CD14-positive monocyte (primary cell): ENCODE data around the gene NEK10. TPM values are rescaled to one million over a fixed set of nuclear protein-coding genes. Genes with fewer than 3 reads are reported as not detected.
A peak's percentile ranks its signal among the peaks of the same experiment; 100 is the strongest.
"Not testable (repeated sequence)": the region's sequence is repeated elsewhere in the genome, so short reads cannot be mapped to it uniquely, and the experiment has no call there.

Source experiments
- DNase-seq, 3 donors: peaks; one replicate each; pipeline ENCODE4 v3.0.0-alpha.2; 2011 to 2022
- H2AFZ ChIP-seq: 2 replicates; pipeline ENCODE4 v1.6.0; 2012; ENCODE audit warnings: mild to moderate bottlenecking, low read depth, low read length, inconsistent platforms; ENCODE audit not compliant: insufficient read depth, poor library complexity, severe bottlenecking
- H3K27ac ChIP-seq, 2 donors: 1 replicate in 1 of 2; 2 replicates in 1 of 2; pipeline ENCODE4 v1.5.1; 2012 to 2013; ENCODE audit warnings: low read length in 2 of 2, control low read depth in 1 of 2, inconsistent platforms in 1 of 2, low read depth in 1 of 2, mild to moderate bottlenecking in 1 of 2
- H3K27me3 ChIP-seq, 2 donors: one replicate each; pipeline versions ENCODE4 v1.6.0 to v1.6.1; 2011 to 2013; ENCODE audit warnings: low read length in 2 of 2; ENCODE audit not compliant: control insufficient read depth in 2 of 2, insufficient read depth in 2 of 2
- H3K36me3 ChIP-seq, 2 donors: replicated peaks in 1 of 2; 1 replicate in 1 of 2; 2 replicates in 1 of 2; pipeline versions ENCODE4 v1.5.1 to v1.6.1; 2012 to 2013; ENCODE audit warnings: low read length in 2 of 2, control low read depth in 1 of 2, inconsistent platforms in 1 of 2, mild to moderate bottlenecking in 1 of 2; ENCODE audit not compliant: insufficient read depth in 2 of 2, control insufficient read depth in 1 of 2
- H3K4me1 ChIP-seq, 2 donors: 1 replicate in 1 of 2; 2 replicates in 1 of 2; pipeline versions ENCODE4 v1.5.1 to v1.6.1; 2012 to 2013; ENCODE audit warnings: low read length in 2 of 2, control low read depth in 1 of 2, inconsistent platforms in 1 of 2, mild to moderate bottlenecking in 1 of 2, moderate library complexity in 1 of 2; ENCODE audit not compliant: insufficient read depth in 2 of 2, control insufficient read depth in 1 of 2
- H3K4me2 ChIP-seq: replicated peaks from 2 replicates; pipeline ENCODE3; 2012; ENCODE audit warnings: low read length, moderate library complexity, mild to moderate bottlenecking; ENCODE audit not compliant: poor library complexity, severe bottlenecking; ENCODE audit errors: extremely low read depth
- H3K4me3 ChIP-seq, 3 experiments: fragments of 200-600 bp in 1 of 3; sonication (generic) in 1 of 3; replicated peaks in 1 of 3; 1 replicate in 2 of 3; 2 replicates in 1 of 3; pipeline ENCODE4 v1.5.1; 2011 to 2013; ENCODE audit warnings: low read length in 3 of 3, mild to moderate bottlenecking in 3 of 3, control low read depth in 2 of 3, low read depth in 2 of 3, inconsistent platforms in 1 of 3, moderate library complexity in 1 of 3
- H3K79me2 ChIP-seq: 2 replicates; pipeline ENCODE4 v1.6.0; 2012; ENCODE audit warnings: mild to moderate bottlenecking, control low read depth, inconsistent platforms, low read length, moderate library complexity; ENCODE audit not compliant: insufficient read depth
- H3K9ac ChIP-seq: 2 replicates; pipeline ENCODE4 v1.6.0; 2017; ENCODE audit warnings: low read length, mild to moderate bottlenecking; ENCODE audit not compliant: insufficient read depth, poor library complexity, severe bottlenecking
- H3K9me3 ChIP-seq, 2 donors: replicated peaks in 1 of 2; 1 replicate in 1 of 2; 2 replicates in 1 of 2; pipeline versions ENCODE4 v1.5.1 to v1.6.1; 2012 to 2013; ENCODE audit warnings: low read length in 2 of 2, control low read depth in 1 of 2; ENCODE audit not compliant: control insufficient read depth in 1 of 2, insufficient read depth in 1 of 2
- H4K20me1 ChIP-seq: 2 replicates; pipeline ENCODE4 v1.6.0; 2012; ENCODE audit warnings: mild to moderate bottlenecking, low read length, control low read depth, moderate library complexity; ENCODE audit not compliant: insufficient read depth
- H3K27ac Mint-ChIP-seq, 7 donors: one replicate each; pipeline ENCODE4 v1.8.0; 2020; ENCODE audit warnings: mild to moderate bottlenecking in 7 of 7, mixed read lengths in 7 of 7, moderate library complexity in 6 of 7, inconsistent platforms in 2 of 7
- H3K27me3 Mint-ChIP-seq, 3 donors: one replicate each; pipeline ENCODE4 v1.8.0; 2021 to 2022; ENCODE audit warnings: low read depth in 3 of 3, mild to moderate bottlenecking in 3 of 3, mixed read lengths in 3 of 3, moderate library complexity in 3 of 3, inconsistent platforms in 1 of 3
- H3K36me3 Mint-ChIP-seq, 2 donors: one replicate each; pipeline ENCODE4 v1.8.0; 2020; ENCODE audit warnings: mixed read lengths in 2 of 2, inconsistent platforms in 1 of 2, mild to moderate bottlenecking in 1 of 2
- H3K4me1 Mint-ChIP-seq: one replicate; pipeline ENCODE4 v1.8.0; 2020; ENCODE audit warnings: mild to moderate bottlenecking, mixed read lengths
- H3K4me3 Mint-ChIP-seq, 2 donors: one replicate each; pipeline ENCODE4 v1.8.0; 2020; ENCODE audit warnings: mild to moderate bottlenecking in 2 of 2, mixed read lengths in 2 of 2, moderate library complexity in 1 of 2
- H3K9me3 Mint-ChIP-seq, 7 donors: one replicate each; pipeline ENCODE4 v1.8.0; 2020 to 2022; ENCODE audit warnings: mixed read lengths in 7 of 7, mild to moderate bottlenecking in 6 of 7, moderate library complexity in 6 of 7, inconsistent platforms in 2 of 7
- WGBS: methylation state at CpG from one replicate; pipeline ENCODE4 v1.1.5; 2013; ENCODE audit warnings: missing lambda C conversion rate; ENCODE audit not compliant: insufficient coverage; 5-methylcytosine and 5-hydroxymethylcytosine counted together
- intact Hi-C, 2 donors: fragments of 100-400 bp; cut with micrococcal nuclease; formaldehyde crosslinking; loops; one replicate each; pipeline versions ENCODE4 v1.15.0 to v1.15.1; 2023
- polyA plus RNA-seq, 3 donors: library from polyadenylated mRNA; depleted of rRNA in 1 of 3; unstranded in 2 of 3; stranded (reverse) in 1 of 3; fragments of 300-500 nt in 2 of 3; fragments of >200 nt in 1 of 3; fragmentation: Illumina TruSeq in 2 of 3; gene quantifications; 1 replicate in 2 of 3; 2 replicates in 1 of 3; pipeline ENCODE4 v1.2.3, GENCODE V29; 2012 to 2021
- TF ChIP-seq, protein P1 (sequence below): fragments of 200-600 bp; IDR thresholded peaks from one replicate; pipeline ENCODE4 v1.8.0; 2022; ENCODE audit warnings: antibody characterized with exemption, mild to moderate bottlenecking

The NEK10 gene
- polyA plus RNA-seq, 3 donors = not detected

DNA sequence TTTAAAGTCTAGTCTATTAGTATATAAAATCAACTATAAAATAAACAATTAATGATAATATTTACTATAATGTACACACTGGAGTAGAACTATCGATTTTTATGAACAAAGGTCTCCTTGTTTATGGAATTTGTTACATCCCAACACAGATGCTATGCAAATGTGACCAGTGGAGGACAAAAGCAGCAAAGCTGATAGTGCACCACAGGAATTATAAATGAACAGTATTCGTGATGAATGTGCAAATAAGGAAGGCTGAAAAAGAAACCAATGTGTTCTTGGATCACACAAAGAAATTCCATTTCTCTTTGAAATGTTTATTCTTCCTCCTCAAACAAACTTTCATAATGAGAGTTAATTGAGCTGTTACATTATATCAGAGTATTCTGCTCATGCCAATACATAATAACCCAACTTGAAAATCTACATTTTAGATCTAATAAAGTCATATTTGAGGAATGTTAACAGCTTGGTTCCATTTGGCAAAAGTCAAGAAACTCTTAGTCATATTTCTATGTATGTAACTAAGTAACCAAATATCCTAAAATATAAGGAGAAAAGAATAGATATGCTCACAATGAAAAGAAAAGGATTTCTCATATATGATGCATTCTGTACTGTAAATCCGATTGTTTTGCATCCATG lies 79.3 kb downstream of the NEK10 start:
- Mint-ChIP-seq H3K4me3 (no peak overlapping the region), H3K4me1 (no peaks in the 10 kb centered on the region), H3K9me3 (peaks cover 0 to 10% (median 2%) of the 10 kb centered on the region in 7 donors), H3K27ac (no peak overlapping the region), H3K36me3 (no peaks in the 10 kb centered on the region), H3K27me3 (peaks cover 0 to 1% (median under 1%) of the 10 kb centered on the region in 3 donors)
- Histone ChIP-seq H3K4me2 (no peak overlapping the region), H3K27me3 (no peaks in the 10 kb centered on the region), H3K79me2 (no peaks in the 10 kb centered on the region), H4K20me1 (no peaks in the 10 kb centered on the region), H2AFZ (no peak overlapping the region), H3K36me3 (no peaks in the 10 kb centered on the region), H3K27ac (no peak overlapping the region), H3K4me1 (no peaks in the 10 kb centered on the region), H3K4me3 (no peak overlapping the region), H3K9ac (no peak overlapping the region), H3K9me3 (no peaks in the 10 kb centered on the region)
- intact Hi-C loops = no loop called here
- no peak for DNase-seq
- TF ChIP-seq, protein P1, sequence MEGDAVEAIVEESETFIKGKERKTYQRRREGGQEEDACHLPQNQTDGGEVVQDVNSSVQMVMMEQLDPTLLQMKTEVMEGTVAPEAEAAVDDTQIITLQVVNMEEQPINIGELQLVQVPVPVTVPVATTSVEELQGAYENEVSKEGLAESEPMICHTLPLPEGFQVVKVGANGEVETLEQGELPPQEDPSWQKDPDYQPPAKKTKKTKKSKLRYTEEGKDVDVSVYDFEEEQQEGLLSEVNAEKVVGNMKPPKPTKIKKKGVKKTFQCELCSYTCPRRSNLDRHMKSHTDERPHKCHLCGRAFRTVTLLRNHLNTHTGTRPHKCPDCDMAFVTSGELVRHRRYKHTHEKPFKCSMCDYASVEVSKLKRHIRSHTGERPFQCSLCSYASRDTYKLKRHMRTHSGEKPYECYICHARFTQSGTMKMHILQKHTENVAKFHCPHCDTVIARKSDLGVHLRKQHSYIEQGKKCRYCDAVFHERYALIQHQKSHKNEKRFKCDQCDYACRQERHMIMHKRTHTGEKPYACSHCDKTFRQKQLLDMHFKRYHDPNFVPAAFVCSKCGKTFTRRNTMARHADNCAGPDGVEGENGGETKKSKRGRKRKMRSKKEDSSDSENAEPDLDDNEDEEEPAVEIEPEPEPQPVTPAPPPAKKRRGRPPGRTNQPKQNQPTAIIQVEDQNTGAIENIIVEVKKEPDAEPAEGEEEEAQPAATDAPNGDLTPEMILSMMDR = no peak
- no CpG with 5 or more reads among the region's 3 CpGs for WGBS

DNA sequence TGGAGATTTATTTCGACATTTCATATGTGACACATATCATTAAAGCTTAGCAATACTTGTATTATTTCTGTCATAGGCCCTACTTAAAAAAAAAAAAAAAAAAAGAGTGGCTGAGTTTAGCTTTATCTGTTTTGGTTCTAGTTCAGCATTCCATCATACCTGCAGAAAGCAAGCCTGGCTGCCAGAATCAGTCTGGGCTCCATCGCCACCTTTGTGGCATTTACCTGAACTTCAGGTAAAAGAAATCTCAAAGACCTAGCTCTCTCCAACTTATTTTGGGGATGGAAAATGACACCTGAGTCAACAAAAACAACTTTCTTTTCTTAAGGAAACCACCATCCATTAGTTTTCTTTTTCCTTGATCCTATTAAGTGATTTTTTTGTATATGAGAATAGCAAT lies 82.1 kb downstream of the NEK10 start:
- Histone ChIP-seq H3K36me3 (no peaks in the 10 kb centered on the region), H3K4me1 (no peaks in the 10 kb centered on the region), H3K9ac (no peak overlapping the region), H3K4me3 (no peak overlapping the region), H3K79me2 (no peaks in the 10 kb centered on the region), H3K4me2 (no peak overlapping the region), H4K20me1 (no peaks in the 10 kb centered on the region), H3K27me3 (no peaks in the 10 kb centered on the region), H3K9me3 (no peaks in the 10 kb centered on the region), H2AFZ (no peak overlapping the region), H3K27ac (no peak overlapping the region)
- Mint-ChIP-seq H3K27ac (peak overlapping the region in 1 of 7 donors; percentile 41), H3K36me3 (no peaks in the 10 kb centered on the region), H3K4me3 (no peak overlapping the region), H3K4me1 (no peaks in the 10 kb centered on the region), H3K27me3 (no peaks in the 10 kb centered on the region), H3K9me3 (peaks cover 0 to 7% (median 2%) of the 10 kb centered on the region in 7 donors)
- no peak for DNase-seq
- TF ChIP-seq, protein P1 = no peak
- WGBS = no CpG with 5 or more reads among the region's 2 CpGs
- intact Hi-C loops = no loop called here

DNA sequence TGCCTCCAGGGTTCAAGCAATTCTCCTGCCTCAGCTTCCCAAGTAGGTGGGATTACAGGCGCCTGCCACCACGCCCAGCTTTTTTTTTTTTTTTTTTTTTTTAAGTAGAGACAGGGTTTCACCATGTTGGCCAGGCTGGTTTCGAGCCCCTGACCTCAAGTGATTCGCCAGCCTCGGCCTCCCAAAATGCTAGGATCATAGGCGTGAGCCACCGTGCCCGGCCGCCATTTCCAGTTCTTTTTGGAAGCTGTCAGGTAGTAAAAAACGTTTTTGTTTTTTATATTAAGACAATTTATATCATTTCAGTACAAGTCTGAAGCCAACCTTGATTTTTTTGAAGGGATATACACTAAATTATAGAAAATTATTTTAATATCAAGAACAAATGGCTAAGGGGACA lies 82.7 kb downstream of the NEK10 start:
- H3K36me3 Mint-ChIP-seq, H3K9me3 ChIP-seq, H3K4me3 Mint-ChIP-seq, H3K9ac ChIP-seq, intact Hi-C loops, H3K4me2 ChIP-seq, H3K27me3 ChIP-seq, H3K27ac ChIP-seq, H3K4me1 ChIP-seq, H3K27ac Mint-ChIP-seq, DNase-seq, H3K4me3 ChIP-seq, H2AFZ ChIP-seq, H4K20me1 ChIP-seq, H3K9me3 Mint-ChIP-seq, H3K36me3 ChIP-seq, H3K79me2 ChIP-seq, H3K4me1 Mint-ChIP-seq, H3K27me3 Mint-ChIP-seq: not testable (repeated sequence)
- no CpG with 5 or more reads among the region's 10 CpGs for WGBS
